ENCODE measurements around the gene KLHDC7B. TPM values are rescaled to one million over a fixed set of nuclear protein-coding genes. Genes with fewer than 3 reads are reported as not detected.

KLHDC7B gene
- total RNA-seq, 1 experiment from 2014 or later: not detected

DNA sequence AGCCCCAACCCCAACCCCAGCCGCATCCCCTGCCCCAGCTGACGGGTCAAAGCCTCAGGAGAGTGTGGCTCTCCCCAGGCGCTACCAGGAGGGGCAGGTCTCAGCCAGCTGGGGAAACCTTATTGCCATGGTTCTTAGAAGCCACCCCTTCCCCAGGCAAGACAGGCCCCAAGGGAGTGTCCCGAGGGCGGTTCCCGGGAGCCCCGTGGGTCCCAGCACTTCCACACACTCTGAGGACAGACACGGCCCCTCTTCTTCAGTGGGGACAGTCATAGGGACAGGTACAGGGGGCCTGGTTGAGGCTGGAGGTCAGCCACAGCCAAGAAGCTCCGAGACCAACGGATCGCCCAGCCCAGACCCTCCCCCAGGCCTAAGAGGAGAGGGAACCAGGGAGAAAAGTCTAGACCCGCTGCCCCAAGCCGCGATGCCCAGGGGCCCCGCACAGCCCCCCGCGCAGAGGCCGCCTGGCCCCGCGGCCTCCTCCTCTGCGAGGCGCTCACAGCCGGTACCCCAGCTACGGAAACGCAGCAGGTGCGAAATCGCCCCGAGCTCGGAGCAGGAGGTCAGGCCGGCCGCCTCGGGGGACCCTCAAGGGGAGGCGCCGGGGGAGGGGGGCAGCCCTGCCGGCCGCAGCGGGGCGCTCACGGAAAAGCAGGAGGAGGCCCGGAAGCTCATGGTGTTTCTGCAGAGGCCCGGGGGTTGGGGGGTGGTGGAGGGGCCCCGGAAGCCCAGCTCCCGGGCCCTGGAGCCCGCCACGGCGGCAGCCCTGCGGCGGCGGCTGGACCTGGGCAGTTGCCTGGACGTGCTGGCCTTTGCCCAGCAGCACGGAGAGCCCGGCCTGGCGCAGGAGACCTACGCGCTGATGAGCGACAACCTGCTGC, 2.6 kb downstream of the KLHDC7B start:
- no peak overlapping the region for H3K4me3 ChIP-seq (ENCODE audit: low read length)
- H3K9me3 ChIP-seq (ENCODE audit: low read length): no peaks in the 10 kb centered on the region
- H3K4me2 ChIP-seq (ENCODE audit: low read length): no peak overlapping the region
- H2AFZ ChIP-seq (ENCODE audit: low read length): no peak overlapping the region
- DNase-seq (no peak), ATAC-seq (no peak)
- no peak overlapping the region for H3K27ac ChIP-seq (ENCODE audit: low read length)
- no peaks in the 10 kb centered on the region for H3K9me2 ChIP-seq (replicated peaks; ENCODE audit: low read length)
- no peak overlapping the region for H3K9ac ChIP-seq (ENCODE audit: low read length)
- no peaks in the 10 kb centered on the region for H3K79me2 ChIP-seq (ENCODE audit: low read length)
- no TSS peak for BruUV-seq (replicated peaks)
- POLR2A ChIA-PET (ENCODE audit: unreplicated experiment): interaction anchor here (0.6 kb wide), 1 partner anchor 23 kb away, joined by 3 read pairs; no protein-coding TSS in a partner anchor
- H3K36me3 ChIP-seq (ENCODE audit: low read depth, low read length): no peaks in the 10 kb centered on the region
- TF ChIP-seq, protein P1, sequence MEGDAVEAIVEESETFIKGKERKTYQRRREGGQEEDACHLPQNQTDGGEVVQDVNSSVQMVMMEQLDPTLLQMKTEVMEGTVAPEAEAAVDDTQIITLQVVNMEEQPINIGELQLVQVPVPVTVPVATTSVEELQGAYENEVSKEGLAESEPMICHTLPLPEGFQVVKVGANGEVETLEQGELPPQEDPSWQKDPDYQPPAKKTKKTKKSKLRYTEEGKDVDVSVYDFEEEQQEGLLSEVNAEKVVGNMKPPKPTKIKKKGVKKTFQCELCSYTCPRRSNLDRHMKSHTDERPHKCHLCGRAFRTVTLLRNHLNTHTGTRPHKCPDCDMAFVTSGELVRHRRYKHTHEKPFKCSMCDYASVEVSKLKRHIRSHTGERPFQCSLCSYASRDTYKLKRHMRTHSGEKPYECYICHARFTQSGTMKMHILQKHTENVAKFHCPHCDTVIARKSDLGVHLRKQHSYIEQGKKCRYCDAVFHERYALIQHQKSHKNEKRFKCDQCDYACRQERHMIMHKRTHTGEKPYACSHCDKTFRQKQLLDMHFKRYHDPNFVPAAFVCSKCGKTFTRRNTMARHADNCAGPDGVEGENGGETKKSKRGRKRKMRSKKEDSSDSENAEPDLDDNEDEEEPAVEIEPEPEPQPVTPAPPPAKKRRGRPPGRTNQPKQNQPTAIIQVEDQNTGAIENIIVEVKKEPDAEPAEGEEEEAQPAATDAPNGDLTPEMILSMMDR (conservative IDR thresholded peaks at IDR 0.05; ENCODE audit: low read depth, low read length): no peak
- TF ChIP-seq EZH2 (IDR thresholded peaks at IDR 0.05; ENCODE audit: low read length, unreplicated experiment) (no peak), EZH2phosphoT487 (IDR thresholded peaks at IDR 0.05; ENCODE audit: borderline replicate concordance, low read length) (no peak)
- H3F3A ChIP-seq (ENCODE audit: low read length, unreplicated experiment): no peaks in the 10 kb centered on the region
- no peaks in the 10 kb centered on the region for H3K27me3 ChIP-seq (ENCODE audit: low read length)
- no peaks in the 10 kb centered on the region for H3K4me1 ChIP-seq (ENCODE audit: insufficient read depth, low read length)
- H4K20me1 ChIP-seq (ENCODE audit: low read length): no peaks in the 10 kb centered on the region
- CTCF ChIA-PET: no interaction called here
- intact Hi-C loops (cut with micrococcal nuclease): no loop called here

DNA sequence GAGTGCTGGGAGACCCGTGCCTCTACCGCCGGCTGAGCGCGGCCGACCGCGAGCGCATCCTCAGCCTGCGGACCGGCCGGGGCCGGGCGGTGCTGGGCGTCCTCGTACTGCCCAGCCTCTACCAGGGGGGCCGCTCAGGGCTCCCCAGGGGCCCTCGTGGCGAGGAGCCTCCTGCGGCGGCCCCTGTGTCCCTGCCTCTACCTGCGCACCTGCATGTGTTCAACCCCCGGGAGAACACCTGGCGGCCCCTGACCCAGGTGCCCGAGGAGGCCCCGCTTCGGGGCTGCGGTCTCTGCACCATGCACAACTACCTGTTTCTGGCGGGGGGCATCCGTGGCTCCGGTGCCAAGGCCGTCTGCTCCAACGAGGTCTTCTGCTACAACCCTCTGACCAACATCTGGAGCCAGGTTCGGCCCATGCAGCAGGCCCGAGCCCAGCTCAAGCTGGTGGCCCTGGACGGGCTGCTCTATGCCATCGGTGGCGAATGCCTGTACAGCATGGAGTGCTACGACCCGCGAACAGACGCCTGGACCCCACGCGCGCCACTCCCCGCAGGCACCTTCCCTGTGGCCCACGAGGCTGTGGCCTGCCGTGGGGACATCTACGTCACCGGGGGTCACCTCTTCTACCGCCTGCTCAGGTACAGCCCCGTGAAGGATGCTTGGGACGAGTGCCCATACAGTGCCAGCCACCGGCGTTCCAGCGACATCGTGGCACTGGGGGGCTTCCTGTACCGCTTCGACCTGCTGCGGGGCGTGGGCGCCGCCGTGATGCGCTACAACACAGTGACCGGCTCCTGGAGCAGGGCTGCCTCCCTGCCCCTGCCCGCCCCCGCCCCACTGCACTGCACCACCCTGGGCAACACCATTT, 3.5 kb downstream of the KLHDC7B start:
- H3K27me3 ChIP-seq (ENCODE audit: low read length): no peaks in the 10 kb centered on the region

More for the DNA sequence above, 3.5 kb downstream of the KLHDC7B start:
- Histone ChIP-seq H3K27ac (ENCODE audit: low read length) (no peak overlapping the region), H3K79me2 (ENCODE audit: low read length) (no peaks in the 10 kb centered on the region), H3F3A (ENCODE audit: low read length, unreplicated experiment) (no peaks in the 10 kb centered on the region), H2AFZ (ENCODE audit: low read length) (no peak overlapping the region), H3K9me2 (replicated peaks; ENCODE audit: low read length) (no peaks in the 10 kb centered on the region), H4K20me1 (ENCODE audit: low read length) (no peaks in the 10 kb centered on the region), H3K9ac (ENCODE audit: low read length) (no peak overlapping the region), H3K9me3 (ENCODE audit: low read length) (no peaks in the 10 kb centered on the region), H3K4me1 (ENCODE audit: insufficient read depth, low read length) (no peaks in the 10 kb centered on the region), H3K4me2 (ENCODE audit: low read length) (no peak overlapping the region), H3K4me3 (ENCODE audit: low read length) (no peak overlapping the region), H3K36me3 (ENCODE audit: low read depth, low read length) (no peaks in the 10 kb centered on the region)
- no peak for ATAC-seq
- intact Hi-C loops (cut with micrococcal nuclease): no loop called here
- CTCF ChIA-PET: no interaction called here
- no TSS peak for BruUV-seq (replicated peaks)
- no peak for DNase-seq
- POLR2A ChIA-PET (ENCODE audit: unreplicated experiment): no interaction called here
- TF ChIP-seq EZH2 (IDR thresholded peaks at IDR 0.05; ENCODE audit: low read length, unreplicated experiment) (no peak), EZH2phosphoT487 (IDR thresholded peaks at IDR 0.05; ENCODE audit: borderline replicate concordance, low read length) (no peak)
- TF ChIP-seq, protein P1 (conservative IDR thresholded peaks at IDR 0.05; ENCODE audit: low read depth, low read length): no peak
